ENCODE data around the gene NRP2. TPM values are rescaled to one million over a fixed set of nuclear protein-coding genes. Genes with fewer than 3 reads are reported as not detected.

The NRP2 gene
- total RNA-seq, 2 experiments from 2014 or later, result 0.63 to 1.6 TPM

DNA sequence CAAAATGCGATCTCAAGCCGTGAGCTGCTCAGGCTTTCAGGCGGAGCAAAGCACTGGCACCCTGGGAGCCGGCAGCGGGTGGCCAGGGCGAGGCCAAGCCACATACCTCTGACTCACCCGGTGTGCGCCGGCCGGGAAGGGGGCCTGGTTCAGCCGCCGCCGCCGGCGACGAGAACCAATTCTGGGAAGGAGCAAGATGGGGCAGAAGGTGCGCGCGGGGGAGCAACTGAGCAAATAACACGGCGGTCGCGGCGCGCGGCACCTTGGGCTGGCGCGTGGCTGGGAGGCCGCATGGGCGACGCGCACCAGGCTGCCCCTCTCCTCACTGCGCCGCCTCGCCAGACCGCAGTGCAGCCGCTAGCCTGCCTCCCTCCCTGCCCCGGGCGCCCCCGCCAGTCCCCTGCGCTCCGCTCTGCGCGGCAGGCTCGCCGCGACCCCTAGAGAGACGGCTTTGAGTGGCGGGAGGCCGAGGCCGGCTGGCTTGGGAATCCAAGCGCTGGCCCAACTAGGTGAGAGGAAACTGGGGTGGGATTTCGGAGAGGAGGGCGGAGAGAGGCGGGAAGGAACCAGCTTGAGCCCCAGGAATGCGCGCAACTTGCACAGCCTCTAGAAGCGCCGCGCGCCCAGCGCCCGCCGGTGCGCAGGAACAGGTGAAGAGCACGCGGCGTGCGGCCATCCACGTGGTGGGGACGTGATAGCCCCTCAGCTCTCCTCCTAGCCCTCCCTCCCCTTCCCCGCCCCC is 3.2 kb downstream of the NRP2 start:
- H3K4me3 Mint-ChIP-seq, result peak overlapping the region; percentile 63
- ATAC-seq, result peak; percentile 15
- peaks cover 77% of the 10 kb centered on the region for H3K27me3 Mint-ChIP-seq
- POLR2A ChIA-PET, result no interaction called here
- H3K36me3 Mint-ChIP-seq (ENCODE audit: low read depth), result no peaks in the 10 kb centered on the region
- peak; percentile 26 for DNase-seq
- intact Hi-C loops (cut with micrococcal nuclease), result no loop called here
- no peaks in the 10 kb centered on the region for H3K9me3 Mint-ChIP-seq
- peaks cover 18% of the 10 kb centered on the region for H3K4me1 Mint-ChIP-seq (ENCODE audit: low read depth)
- H3K27ac Mint-ChIP-seq, result no peak overlapping the region
- TF ChIP-seq, protein P1, sequence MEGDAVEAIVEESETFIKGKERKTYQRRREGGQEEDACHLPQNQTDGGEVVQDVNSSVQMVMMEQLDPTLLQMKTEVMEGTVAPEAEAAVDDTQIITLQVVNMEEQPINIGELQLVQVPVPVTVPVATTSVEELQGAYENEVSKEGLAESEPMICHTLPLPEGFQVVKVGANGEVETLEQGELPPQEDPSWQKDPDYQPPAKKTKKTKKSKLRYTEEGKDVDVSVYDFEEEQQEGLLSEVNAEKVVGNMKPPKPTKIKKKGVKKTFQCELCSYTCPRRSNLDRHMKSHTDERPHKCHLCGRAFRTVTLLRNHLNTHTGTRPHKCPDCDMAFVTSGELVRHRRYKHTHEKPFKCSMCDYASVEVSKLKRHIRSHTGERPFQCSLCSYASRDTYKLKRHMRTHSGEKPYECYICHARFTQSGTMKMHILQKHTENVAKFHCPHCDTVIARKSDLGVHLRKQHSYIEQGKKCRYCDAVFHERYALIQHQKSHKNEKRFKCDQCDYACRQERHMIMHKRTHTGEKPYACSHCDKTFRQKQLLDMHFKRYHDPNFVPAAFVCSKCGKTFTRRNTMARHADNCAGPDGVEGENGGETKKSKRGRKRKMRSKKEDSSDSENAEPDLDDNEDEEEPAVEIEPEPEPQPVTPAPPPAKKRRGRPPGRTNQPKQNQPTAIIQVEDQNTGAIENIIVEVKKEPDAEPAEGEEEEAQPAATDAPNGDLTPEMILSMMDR (IDR thresholded peaks at IDR 0.05), result no peak
- CTCF ChIA-PET, result no interaction called here

DNA sequence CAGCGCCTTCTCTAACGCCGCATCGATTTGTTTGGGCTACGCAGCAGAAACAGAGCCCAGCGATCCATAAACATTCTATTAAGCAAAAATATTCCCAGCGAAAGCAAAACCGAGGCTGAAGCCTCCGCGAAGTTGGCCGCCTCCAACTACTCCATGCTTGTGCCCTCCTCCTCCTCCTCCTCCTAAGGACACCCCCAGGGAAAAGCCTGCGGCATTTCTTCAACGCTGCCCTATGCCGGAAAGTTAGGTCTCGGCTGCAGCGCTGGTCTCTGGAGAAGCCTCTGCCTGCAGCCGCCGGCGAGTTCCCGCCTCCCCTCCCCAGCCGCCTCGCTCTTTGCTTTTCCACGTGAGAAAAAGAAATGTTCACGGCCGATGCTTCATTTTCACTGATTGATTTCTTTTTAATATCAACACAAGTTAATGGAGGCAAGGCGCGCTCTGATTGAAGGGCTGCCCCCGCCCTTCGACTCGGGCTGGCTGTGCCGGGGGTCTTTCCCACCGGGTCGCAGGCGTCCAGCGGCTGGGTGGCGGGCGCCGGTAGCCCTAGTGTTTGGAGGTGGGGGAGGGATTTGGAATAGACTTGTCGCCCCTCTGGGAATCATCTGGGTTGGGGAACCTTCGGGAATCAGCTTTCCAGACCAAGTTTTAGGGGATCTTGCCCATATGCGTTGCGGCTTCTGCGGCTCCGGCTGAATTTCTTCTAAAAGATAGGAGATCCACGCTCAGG is 3.9 kb downstream of the NRP2 start:
- DNase-seq (no peak), ATAC-seq (no peak)
- POLR2A ChIA-PET, result no interaction called here
- Mint-ChIP-seq H3K4me3 (peak overlapping the region; percentile 63), H3K27ac (no peak overlapping the region), H3K4me1 (ENCODE audit: low read depth) (peaks cover 18% of the 10 kb centered on the region), H3K9me3 (no peaks in the 10 kb centered on the region), H3K36me3 (ENCODE audit: low read depth) (no peaks in the 10 kb centered on the region), H3K27me3 (peaks cover 75% of the 10 kb centered on the region)
- CTCF ChIA-PET, result no interaction called here
- TF ChIP-seq, protein P1 (IDR thresholded peaks at IDR 0.05), result no peak
- intact Hi-C loops (cut with micrococcal nuclease), result no loop called here

DNA sequence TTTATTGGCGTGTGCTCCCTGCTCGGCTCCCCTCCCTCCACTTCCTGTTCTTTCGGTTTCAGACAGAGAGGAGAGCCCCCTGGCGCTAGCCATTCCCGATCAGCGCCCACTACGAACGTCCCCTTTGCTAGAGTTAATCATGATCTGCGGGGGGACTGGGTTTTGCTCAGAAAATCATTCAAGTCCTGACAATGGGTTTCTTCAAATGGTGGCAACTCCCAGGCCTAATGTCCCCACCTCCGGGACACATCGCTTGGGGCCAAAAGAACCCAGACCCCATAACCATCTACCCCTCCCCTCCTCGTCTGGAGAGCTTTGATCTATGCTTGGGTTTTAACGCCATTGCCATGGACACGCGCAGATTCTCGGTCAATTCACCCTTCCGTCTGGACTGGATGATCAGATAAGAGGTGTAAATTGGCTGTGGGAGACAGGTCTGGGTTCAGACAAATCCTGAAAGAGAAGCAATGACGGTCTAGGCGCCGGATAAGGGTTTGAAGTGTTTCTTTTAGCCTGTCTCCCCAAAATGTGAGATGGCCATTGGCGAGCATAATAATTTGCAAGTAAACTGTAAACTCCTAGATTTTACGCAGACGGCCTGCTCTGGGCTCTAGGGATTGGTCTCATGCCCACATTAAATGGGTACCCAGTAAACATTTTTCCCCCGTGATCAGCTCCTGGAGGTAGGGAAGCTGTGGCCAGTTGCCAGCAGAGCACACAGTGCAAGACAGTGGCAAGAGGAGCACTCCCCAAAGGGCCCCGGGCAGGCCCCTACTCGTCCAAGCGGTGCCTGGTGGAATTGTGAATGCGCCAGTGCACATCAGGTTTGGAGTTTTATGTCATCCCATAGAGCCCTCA is 4.7 kb downstream of the NRP2 start:
- ChIA-PET CTCF (interaction anchor here (0.5 to 1.5 kb wide), 3 partner anchors 11 to 199 kb away, joined by 3 to 4 read pairs (median 3); no protein-coding TSS in a partner anchor), POLR2A (no interaction called here)
- Mint-ChIP-seq H3K36me3 (ENCODE audit: low read depth) (no peaks in the 10 kb centered on the region), H3K27me3 (peaks cover 70% of the 10 kb centered on the region), H3K4me1 (ENCODE audit: low read depth) (peaks cover 13% of the 10 kb centered on the region), H3K4me3 (no peak overlapping the region), H3K27ac (no peak overlapping the region), H3K9me3 (no peaks in the 10 kb centered on the region)
- ATAC-seq (no peak), DNase-seq (no peak)
- intact Hi-C loops (cut with micrococcal nuclease), result no loop called here
- TF ChIP-seq, protein P1 (IDR thresholded peaks at IDR 0.05), result no peak

DNA sequence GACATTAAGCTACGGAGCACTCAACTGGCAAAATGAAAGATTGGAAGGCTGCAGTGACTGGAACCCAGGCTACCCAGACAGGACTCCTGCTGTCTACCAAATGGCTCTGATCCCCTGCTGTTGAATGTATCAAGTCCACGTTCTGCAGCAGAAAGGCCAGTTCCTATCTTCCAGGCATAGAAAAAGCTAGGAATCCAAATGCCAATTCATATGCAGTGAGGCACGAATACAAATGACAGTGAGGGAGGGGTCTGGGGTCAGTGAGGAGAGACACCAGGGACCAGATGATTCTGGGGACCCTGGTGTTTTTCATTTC is 5.3 kb downstream of the NRP2 start:
- ChIA-PET CTCF (interaction anchor here (1.1 to 1.5 kb wide), 2 partner anchors 12 to 199 kb away, joined by 3 to 4 read pairs; no protein-coding TSS in a partner anchor), POLR2A (no interaction called here)
- Mint-ChIP-seq H3K4me1 (ENCODE audit: low read depth) (peaks cover 13% of the 10 kb centered on the region), H3K27ac (no peak overlapping the region), H3K4me3 (no peak overlapping the region), H3K9me3 (no peaks in the 10 kb centered on the region), H3K36me3 (ENCODE audit: low read depth) (no peaks in the 10 kb centered on the region), H3K27me3 (peaks cover 68% of the 10 kb centered on the region)
- intact Hi-C loops (cut with micrococcal nuclease), result no loop called here
- DNase-seq, result no peak
- no peak for ATAC-seq
- TF ChIP-seq, protein P1 (IDR thresholded peaks at IDR 0.05), result no peak
